HEK293 (cell line): ENCODE results near the gene ITPA.

Experiments
- PATZ1 ChIP-seq: fragments of 450-650 bp; formaldehyde crosslinking; IDR thresholded peaks from 2 replicates; pipeline ENCODE4 v1.5.1; 2016; ENCODE audit warnings: missing biosample characterization, missing genetic modification characterization
- ZBTB1 ChIP-seq: fragments of 450-650 bp; formaldehyde crosslinking; IDR thresholded peaks from 2 replicates; pipeline ENCODE4 v1.5.1; 2016; ENCODE audit warnings: missing biosample characterization, missing genetic modification characterization
- ZBTB8A ChIP-seq: fragments of 450-650 bp; formaldehyde crosslinking; IDR thresholded peaks from 2 replicates; pipeline ENCODE4 v1.5.1; 2016; ENCODE audit warnings: missing biosample characterization, missing genetic modification characterization
- ZEB2 ChIP-seq: fragments of 450-650 bp; formaldehyde crosslinking; IDR thresholded peaks from 2 replicates; pipeline ENCODE4 v1.5.1; 2016; ENCODE audit warnings: missing biosample characterization, missing genetic modification characterization
- TF ChIP-seq, protein P1 (sequence below): fragments of 450-650 bp; formaldehyde crosslinking; IDR thresholded peaks from 2 replicates; pipeline ENCODE4 v1.5.1; 2016; ENCODE audit warnings: missing biosample characterization, missing genetic modification characterization
- TF ChIP-seq, protein P2 (sequence below): fragments of 450-650 bp; IDR thresholded peaks from 2 replicates; pipeline ENCODE4 v1.5.1; 2018; ENCODE audit warnings: missing biosample characterization, missing genetic modification characterization

GRCh38 chr20:3227506-3227905 lies 18.2 kb downstream of the ITPA start:
- TF ChIP-seq, protein P1, sequence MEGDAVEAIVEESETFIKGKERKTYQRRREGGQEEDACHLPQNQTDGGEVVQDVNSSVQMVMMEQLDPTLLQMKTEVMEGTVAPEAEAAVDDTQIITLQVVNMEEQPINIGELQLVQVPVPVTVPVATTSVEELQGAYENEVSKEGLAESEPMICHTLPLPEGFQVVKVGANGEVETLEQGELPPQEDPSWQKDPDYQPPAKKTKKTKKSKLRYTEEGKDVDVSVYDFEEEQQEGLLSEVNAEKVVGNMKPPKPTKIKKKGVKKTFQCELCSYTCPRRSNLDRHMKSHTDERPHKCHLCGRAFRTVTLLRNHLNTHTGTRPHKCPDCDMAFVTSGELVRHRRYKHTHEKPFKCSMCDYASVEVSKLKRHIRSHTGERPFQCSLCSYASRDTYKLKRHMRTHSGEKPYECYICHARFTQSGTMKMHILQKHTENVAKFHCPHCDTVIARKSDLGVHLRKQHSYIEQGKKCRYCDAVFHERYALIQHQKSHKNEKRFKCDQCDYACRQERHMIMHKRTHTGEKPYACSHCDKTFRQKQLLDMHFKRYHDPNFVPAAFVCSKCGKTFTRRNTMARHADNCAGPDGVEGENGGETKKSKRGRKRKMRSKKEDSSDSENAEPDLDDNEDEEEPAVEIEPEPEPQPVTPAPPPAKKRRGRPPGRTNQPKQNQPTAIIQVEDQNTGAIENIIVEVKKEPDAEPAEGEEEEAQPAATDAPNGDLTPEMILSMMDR: no peak
- TF ChIP-seq ZEB2 (tag by site-specific recombination) (no peak), PATZ1 (tag by site-specific recombination) (no peak), ZBTB8A (tag by site-specific recombination) (no peak), ZBTB1 (tag by site-specific recombination) (no peak)
- TF ChIP-seq, protein P2, sequence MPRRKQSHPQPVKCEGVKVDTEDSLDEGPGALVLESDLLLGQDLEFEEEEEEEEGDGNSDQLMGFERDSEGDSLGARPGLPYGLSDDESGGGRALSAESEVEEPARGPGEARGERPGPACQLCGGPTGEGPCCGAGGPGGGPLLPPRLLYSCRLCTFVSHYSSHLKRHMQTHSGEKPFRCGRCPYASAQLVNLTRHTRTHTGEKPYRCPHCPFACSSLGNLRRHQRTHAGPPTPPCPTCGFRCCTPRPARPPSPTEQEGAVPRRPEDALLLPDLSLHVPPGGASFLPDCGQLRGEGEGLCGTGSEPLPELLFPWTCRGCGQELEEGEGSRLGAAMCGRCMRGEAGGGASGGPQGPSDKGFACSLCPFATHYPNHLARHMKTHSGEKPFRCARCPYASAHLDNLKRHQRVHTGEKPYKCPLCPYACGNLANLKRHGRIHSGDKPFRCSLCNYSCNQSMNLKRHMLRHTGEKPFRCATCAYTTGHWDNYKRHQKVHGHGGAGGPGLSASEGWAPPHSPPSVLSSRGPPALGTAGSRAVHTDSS (tag by site-specific recombination): no peak
